COLO829 (cell line): ENCODE data around the gene GABBR2.

Experiments used
- DNase-seq: peaks from one replicate; pipeline ENCODE4 v3.0.0; 2012; ENCODE audit warnings: low spot score

GABBR2 gene

GRCh38 chr9:98318041-98318790 is 390.5 kb downstream of the GABBR2 start:
- DNase-seq = no peak

DNA sequence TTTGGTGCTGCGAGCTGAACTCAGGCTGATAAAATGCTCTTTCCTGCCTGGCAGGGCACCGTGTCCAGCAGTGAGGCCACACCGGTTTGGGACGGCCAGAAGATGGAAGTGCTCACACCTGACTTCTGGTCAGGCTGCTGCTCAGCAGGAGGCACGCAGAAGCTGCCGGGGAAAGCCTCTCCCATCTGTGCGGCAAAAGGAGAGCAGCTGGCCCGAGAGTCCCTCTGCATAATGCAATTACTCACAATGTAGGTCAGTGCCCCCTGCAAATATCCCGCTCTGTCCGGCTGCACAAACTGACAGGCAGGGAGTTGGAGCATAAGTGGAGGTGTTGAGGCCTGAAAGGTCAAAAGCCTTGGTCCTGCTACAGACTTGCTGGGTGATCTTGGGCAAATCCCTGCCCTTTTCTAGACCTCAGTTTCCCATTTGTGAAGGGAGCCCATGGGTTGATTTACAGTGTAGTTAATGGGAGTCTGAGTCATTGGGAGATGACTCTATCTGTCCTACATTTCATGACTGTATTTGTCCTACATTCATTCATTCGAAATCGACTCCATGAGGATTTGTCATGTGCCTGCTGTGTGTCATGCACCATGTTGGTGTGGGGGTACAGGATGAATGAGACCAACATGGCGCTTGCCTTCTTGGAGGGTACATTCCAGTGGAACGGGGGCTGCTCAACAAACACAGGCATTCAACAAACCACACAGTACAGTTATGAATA is 391.4 kb downstream of the GABBR2 start:
- DNase-seq = no peak

DNA sequence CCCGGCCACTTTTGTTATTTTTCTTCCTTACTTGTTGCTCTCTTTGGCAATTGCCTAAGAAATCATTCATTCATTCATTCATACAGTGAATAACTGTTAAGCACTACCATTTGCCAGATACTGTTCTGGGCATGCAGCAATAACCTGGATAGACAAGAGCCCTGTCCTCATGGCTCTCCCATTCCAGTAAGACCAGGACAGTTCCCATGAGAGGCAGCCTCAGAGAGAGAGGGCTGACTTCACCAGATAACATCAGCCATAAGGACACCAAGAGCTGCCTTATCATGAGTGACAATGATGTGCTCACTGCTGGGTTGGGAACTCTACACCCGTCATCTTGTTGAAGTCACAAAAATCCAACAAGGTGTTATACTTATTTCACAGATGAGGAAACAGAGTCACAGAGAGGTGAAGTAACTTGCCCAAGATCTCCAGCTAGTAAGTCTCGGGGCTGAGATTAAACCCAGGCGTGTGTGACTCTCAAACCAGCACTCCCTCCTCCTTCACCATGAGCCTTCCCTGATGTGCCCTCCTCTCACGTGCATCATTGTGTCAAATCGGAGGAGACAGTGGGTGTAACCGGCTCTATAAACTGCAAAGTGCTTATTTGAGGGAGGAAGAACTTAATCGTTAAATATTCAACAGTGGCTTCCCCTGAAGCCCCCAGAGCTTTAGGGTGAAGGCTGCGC is 392.1 kb downstream of the GABBR2 start:
- DNase-seq = no peak

DNA sequence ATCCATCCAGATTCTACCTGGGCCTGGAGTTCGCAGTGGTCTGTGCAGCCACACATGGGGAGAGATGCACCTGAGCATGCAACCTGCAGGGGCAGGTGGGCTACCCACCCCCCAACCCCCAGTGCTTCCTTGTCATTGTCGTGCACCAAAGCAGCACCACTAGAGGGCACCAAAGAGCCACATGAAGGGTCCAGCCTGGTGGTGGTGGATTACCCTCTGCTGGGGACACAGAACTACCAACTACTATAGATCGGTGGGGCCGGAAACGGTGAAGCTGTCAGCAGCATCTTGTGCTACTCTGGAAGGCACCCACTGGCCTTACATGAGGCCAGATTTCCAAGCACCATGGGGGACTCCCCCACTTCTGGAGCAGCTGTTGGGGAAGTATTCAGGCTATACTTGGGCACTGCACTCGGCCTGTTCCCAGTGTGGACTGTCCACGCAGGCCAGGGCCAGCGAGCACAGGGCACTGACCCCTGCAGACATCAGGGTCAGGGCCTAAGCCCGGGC is 393.1 kb downstream of the GABBR2 start:
- peak; percentile 92 for DNase-seq

DNA sequence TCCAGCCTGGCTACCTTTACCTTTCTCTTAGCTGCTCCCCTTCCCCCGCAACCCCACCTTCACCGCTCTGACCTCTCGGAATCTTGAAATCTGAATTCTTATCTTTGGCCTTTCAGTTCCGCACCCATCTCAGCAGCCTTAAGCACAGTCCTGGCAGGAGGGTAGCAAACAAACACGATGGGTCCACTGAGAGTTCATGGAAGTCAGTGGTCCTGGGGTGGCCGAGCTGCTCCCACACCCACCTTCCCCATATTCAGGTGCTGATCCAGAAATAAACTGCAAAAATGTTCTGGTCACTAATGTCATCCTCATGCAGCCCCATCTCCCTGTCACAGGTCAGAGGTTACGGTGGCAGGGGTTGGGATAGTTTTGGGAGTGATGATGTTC is 393.7 kb downstream of the GABBR2 start:
- no peak for DNase-seq

DNA sequence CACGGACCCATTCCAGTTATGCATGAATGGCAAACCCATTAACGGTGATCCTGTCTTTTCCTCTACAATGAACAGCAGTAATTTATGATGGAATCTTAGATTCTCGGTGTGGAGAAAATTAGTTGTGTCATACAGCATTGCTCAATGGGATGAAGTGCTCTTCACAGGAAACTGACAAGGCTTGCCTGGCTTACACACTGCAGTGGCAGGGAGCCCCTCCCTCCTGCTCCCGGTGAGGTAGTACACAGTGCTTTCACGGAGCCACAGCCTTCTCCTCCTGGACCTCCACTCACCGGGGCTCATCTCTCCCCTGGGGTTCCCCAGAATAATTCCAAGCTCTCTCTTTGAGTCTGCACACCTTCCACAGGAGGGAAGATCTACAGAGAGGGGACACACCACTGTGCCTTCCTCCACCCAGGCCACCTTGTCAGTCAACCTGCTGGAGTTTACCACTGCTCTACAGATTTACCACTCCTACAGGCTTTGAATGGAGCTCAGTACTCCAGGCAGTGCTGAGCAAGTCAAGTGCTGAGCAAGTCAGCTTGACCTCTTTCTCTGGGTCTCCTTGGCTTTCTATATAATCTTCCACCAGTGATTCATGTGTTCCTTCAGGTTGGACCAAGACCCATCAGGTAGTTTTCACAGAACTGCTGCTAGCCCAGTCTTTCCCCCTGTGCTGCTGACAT is 394.2 kb downstream of the GABBR2 start:
- no peak for DNase-seq

DNA sequence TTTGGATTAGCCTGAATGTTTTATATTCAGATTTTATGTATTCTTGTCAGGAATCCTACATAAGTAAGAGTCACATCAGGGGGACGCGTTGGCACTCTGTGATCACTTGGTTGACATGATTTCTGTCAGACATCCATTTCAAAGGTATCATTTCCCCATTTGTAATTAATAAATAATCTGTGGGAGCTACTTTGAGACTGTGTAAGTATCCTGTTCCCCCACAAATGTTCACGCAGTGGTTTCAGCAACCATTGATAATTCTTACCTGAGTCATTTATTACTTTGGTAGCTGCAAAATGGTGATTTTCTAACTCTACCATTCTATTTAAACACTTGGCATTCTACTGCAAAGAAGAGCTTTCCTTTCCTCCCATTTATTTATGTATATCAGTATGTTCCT is 396.4 kb downstream of the GABBR2 start:
- DNase-seq = no peak

GRCh38 chr9:98311541-98311940 is 397.2 kb downstream of the GABBR2 start:
- no peak for DNase-seq

GRCh38 chr9:98310752-98311392 is 397.9 kb downstream of the GABBR2 start:
- no peak for DNase-seq

DNA sequence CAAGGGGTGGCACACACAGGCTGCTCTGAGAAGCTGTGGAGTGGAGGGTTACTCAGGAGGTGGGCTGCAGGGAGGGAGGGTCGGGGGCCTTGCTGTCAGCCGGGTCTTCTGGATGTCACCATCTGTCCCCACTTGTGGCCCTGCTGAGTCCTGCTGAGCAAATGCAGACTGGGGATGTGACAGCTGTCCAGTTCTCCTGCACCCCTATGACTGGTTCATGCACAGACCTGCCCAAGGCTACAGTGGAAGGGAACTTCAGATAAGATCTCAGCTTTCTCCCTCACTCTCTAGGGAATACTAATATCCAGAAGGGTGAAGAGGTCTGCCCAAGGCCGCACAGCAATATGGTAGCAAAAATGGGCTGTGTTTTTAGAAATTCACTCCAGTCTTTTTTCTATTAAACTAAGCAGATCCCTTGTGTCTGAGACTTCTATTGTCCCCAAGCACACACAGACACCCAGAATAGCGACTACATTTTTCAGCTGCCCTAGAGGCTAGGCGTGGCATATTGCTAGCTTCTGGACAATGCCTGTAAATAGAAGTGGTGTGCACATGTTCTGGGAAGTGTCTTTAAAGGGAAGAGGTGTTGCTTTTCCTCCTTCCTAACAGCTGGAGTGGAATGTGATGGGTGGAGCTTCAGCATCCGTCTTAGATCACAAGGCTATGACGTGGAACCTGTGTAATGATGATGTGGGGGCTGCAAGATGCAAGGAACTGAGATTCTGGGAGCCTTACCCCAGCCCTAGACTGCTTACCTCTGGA is 402.2 kb downstream of the GABBR2 start:
- DNase-seq = no peak

- no peak for DNase-seq
Measured at GRCh38 chr9:98304381-98304780, 404.4 kb downstream of the GABBR2 start.

GRCh38 chr9:98303633-98304125 is 405.1 kb downstream of the GABBR2 start:
- no peak for DNase-seq

DNA sequence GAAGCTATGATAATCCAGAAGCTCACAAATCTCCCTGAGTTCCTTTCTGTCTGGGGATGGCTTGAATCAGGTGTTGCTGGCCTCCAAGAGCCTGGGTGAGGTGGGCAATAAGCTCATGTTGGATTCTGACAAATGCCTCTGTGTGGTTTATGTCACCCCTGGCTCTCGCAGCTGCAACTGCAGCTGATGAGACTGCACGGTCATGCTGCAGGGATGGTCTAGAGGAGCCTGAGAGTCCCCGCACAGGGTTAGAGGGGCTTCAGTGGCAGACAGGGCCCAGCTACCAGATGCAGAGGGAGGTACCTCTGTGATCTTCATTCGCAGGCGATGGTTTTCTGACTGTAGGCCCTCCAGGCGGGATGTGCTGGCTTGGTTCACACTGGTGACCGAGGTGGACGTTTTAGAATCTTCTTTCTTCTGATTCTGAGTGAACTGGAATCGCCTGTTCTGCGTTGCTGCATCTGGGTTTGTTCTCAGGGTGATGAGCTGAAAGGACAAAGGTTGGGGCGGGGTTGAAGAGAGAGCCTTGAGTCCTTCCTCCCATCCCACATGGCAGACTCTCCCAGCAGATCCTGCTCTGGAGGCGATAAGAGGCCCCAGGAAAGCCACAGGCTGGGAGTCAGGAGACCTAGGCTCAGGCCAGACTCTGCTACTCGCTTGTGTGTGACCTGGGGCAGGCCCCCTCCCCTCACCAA is 405.6 kb downstream of the GABBR2 start:
- no peak for DNase-seq

GRCh38 chr9:98302150-98302549 is 406.6 kb downstream of the GABBR2 start:
- DNase-seq = no peak

DNA sequence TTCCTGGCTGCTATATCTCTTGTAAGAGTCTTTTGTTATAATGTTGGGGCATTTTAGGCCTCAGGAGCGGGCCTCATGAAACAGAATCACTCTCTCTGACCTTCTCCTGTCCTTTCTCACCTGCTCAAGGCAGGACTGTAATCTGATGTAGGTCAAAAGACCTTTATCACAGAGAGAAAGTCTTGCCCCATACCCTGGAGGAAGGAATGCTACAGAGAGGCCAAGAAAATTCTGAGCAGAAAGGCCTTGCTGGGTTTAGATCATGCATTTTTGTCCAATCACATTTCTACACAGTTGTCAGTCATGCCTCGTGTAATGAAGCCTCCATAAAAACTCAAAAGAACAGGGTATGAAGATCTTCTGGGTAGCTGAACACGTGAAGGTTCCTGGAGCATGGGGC is 408.1 kb downstream of the GABBR2 start:
- DNase-seq = no peak

GRCh38 chr9:98298476-98298875 is 410.3 kb downstream of the GABBR2 start:
- DNase-seq = no peak

- no peak for DNase-seq
Measured at GRCh38 chr9:98295824-98296223, 412.9 kb downstream of the GABBR2 start.

DNA sequence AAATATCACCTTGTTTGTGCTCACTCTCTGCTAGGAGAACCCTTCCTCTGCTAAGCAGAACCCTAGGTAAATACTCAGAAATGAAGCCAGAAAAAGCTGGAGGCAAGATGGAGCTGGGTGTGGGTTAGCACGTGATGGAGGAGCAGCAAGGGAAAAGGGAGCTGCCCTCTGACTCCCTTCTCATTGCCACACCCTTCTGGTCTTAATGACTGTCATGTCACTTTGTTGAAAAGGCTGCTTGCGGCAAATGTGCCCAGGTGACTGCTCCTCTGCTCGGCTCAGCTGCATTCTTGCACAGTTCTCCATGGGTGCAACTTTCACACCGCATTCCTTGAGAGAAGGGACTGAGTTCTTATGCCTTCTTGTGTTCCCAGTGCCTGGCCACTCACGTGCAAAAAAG is 416.9 kb downstream of the GABBR2 start:
- DNase-seq = no peak

DNA sequence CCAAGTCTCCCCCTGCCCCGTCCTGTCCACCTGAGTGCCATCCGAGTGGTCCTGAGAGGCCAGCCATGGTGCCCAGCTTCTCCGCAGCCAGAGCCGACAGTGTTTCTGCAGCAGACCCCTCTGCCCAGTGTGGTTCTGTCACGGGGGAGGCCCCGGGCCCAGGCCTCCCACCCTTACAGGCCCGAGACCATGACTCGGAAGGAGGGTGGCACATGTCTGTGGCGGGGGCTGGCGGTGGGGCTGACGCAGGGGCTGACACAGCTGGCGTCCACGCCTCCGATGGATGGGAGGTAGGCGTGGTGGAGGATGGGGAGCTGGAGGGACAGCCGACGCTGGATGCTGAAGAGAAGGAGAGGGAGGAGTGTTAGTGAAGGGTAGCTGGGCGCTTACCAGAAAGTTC is 418.3 kb downstream of the GABBR2 start:
- no peak for DNase-seq

- no peak for DNase-seq
Measured at GRCh38 chr9:98289614-98290201, 419.0 kb downstream of the GABBR2 start.
